ENCODE results near the gene AGRP.

Gene AGRP

GRCh38 chr16:67482233-67482924 is 968 bp downstream of the AGRP start:
- no peaks in the 10 kb centered on the region for H3K36me3 ChIP-seq (ENCODE audit: insufficient read depth, low read length)
- H3K9ac ChIP-seq (ENCODE audit: low read depth, low read length) = no peak overlapping the region
- no peaks in the 10 kb centered on the region for H3K4me1 ChIP-seq (ENCODE audit: insufficient read depth, low read length)
- H3K9me3 ChIP-seq (ENCODE audit: control insufficient read depth, insufficient read depth, low read length) = no peaks in the 10 kb centered on the region

GRCh38 chr16:67481561-67482232 is 1.6 kb downstream of the AGRP start:
- H3K9ac ChIP-seq (ENCODE audit: low read depth, low read length) = peak overlapping the region; percentile 84
- H3K36me3 ChIP-seq (ENCODE audit: insufficient read depth, low read length) = no peaks in the 10 kb centered on the region
- no peaks in the 10 kb centered on the region for H3K4me1 ChIP-seq (ENCODE audit: insufficient read depth, low read length)
- H3K9me3 ChIP-seq (ENCODE audit: control insufficient read depth, insufficient read depth, low read length) = no peaks in the 10 kb centered on the region

GRCh38 chr16:67480833-67481560 is 2.4 kb downstream of the AGRP start, which contains the start of gene ATP6V0D1:
Gene ATP6V0D1 (minus strand): TSS chr16:67481157. CDS start chr16:67481086, 71 bp downstream.
- no peaks in the 10 kb centered on the region for H3K9me3 ChIP-seq (ENCODE audit: control insufficient read depth, insufficient read depth, low read length)
- H3K9ac ChIP-seq (ENCODE audit: low read depth, low read length) = peak within 1 kb of the TSS; percentile 95
- no peaks in the 10 kb centered on the region for H3K4me1 ChIP-seq (ENCODE audit: insufficient read depth, low read length)
- no peaks in the 10 kb centered on the region for H3K36me3 ChIP-seq (ENCODE audit: insufficient read depth, low read length)

- H3K36me3 ChIP-seq (ENCODE audit: insufficient read depth, low read length) = no peaks in the 10 kb centered on the region
- H3K9ac ChIP-seq (ENCODE audit: low read depth, low read length) = no peak overlapping the region
Measured at GRCh38 chr16:67477960-67478554, 5.3 kb downstream of the AGRP start.

GRCh38 chr16:67474551-67475455 is 8.5 kb downstream of the AGRP start:
- Histone ChIP-seq H3K9ac (ENCODE audit: low read depth, low read length) (no peak overlapping the region), H3K36me3 (ENCODE audit: insufficient read depth, low read length) (no peaks in the 10 kb centered on the region), H3K9me3 (ENCODE audit: control insufficient read depth, insufficient read depth, low read length) (no peaks in the 10 kb centered on the region), H3K4me1 (ENCODE audit: insufficient read depth, low read length) (no peaks in the 10 kb centered on the region)

More at GRCh38 chr16:67477960-67478554, 5.3 kb downstream of the AGRP start:
- Histone ChIP-seq H3K9me3 (ENCODE audit: control insufficient read depth, insufficient read depth, low read length) (no peaks in the 10 kb centered on the region), H3K4me1 (ENCODE audit: insufficient read depth, low read length) (no peaks in the 10 kb centered on the region)

GRCh38 chr16:67471758-67472384 is 11.5 kb downstream of the AGRP start:
- H3K9ac ChIP-seq (ENCODE audit: low read depth, low read length) = no peak overlapping the region
- no peaks in the 10 kb centered on the region for H3K36me3 ChIP-seq (ENCODE audit: insufficient read depth, low read length)
- no peaks in the 10 kb centered on the region for H3K4me1 ChIP-seq (ENCODE audit: insufficient read depth, low read length)
- no peaks in the 10 kb centered on the region for H3K9me3 ChIP-seq (ENCODE audit: control insufficient read depth, insufficient read depth, low read length)

GRCh38 chr16:67470359-67470758 is 13.0 kb downstream of the AGRP start:
- H3K36me3 ChIP-seq (ENCODE audit: insufficient read depth, low read length) = no peaks in the 10 kb centered on the region
- H3K4me1 ChIP-seq (ENCODE audit: insufficient read depth, low read length) = peaks cover 3% of the 10 kb centered on the region
- no peak overlapping the region for H3K9ac ChIP-seq (ENCODE audit: low read depth, low read length)
- no peaks in the 10 kb centered on the region for H3K9me3 ChIP-seq (ENCODE audit: control insufficient read depth, insufficient read depth, low read length)

- Histone ChIP-seq H3K36me3 (ENCODE audit: insufficient read depth, low read length) (no peaks in the 10 kb centered on the region), H3K9ac (ENCODE audit: low read depth, low read length) (no peak overlapping the region), H3K4me1 (ENCODE audit: insufficient read depth, low read length) (peaks cover 5% of the 10 kb centered on the region), H3K9me3 (ENCODE audit: control insufficient read depth, insufficient read depth, low read length) (no peaks in the 10 kb centered on the region)
Measured at GRCh38 chr16:67468731-67469130, 14.6 kb downstream of the AGRP start.

- Histone ChIP-seq H3K9ac (ENCODE audit: low read depth, low read length) (no peak overlapping the region), H3K9me3 (ENCODE audit: control insufficient read depth, insufficient read depth, low read length) (no peaks in the 10 kb centered on the region), H3K4me1 (ENCODE audit: insufficient read depth, low read length) (peaks cover 5% of the 10 kb centered on the region), H3K36me3 (ENCODE audit: insufficient read depth, low read length) (no peaks in the 10 kb centered on the region)
Measured at GRCh38 chr16:67466581-67466980, 16.8 kb downstream of the AGRP start.

GRCh38 chr16:67464565-67464964 is 18.8 kb downstream of the AGRP start:
- no peak overlapping the region for H3K9ac ChIP-seq (ENCODE audit: low read depth, low read length)
- H3K4me1 ChIP-seq (ENCODE audit: insufficient read depth, low read length) = peaks cover 5% of the 10 kb centered on the region
- H3K36me3 ChIP-seq (ENCODE audit: insufficient read depth, low read length) = no peaks in the 10 kb centered on the region
- H3K9me3 ChIP-seq (ENCODE audit: control insufficient read depth, insufficient read depth, low read length) = no peaks in the 10 kb centered on the region

- Histone ChIP-seq H3K9ac (ENCODE audit: low read depth, low read length) (no peak overlapping the region), H3K36me3 (ENCODE audit: insufficient read depth, low read length) (no peaks in the 10 kb centered on the region), H3K4me1 (ENCODE audit: insufficient read depth, low read length) (peaks cover 5% of the 10 kb centered on the region), H3K9me3 (ENCODE audit: control insufficient read depth, insufficient read depth, low read length) (no peaks in the 10 kb centered on the region)
Measured at GRCh38 chr16:67463691-67464090, 19.7 kb downstream of the AGRP start.

GRCh38 chr16:67463059-67463458 is 20.3 kb downstream of the AGRP start:
- peaks cover 5% of the 10 kb centered on the region for H3K4me1 ChIP-seq (ENCODE audit: insufficient read depth, low read length)

GRCh38 chr16:67462279-67462655 is 21.1 kb downstream of the AGRP start:
- Histone ChIP-seq H3K36me3 (ENCODE audit: insufficient read depth, low read length) (no peaks in the 10 kb centered on the region), H3K9ac (ENCODE audit: low read depth, low read length) (no peak overlapping the region), H3K4me1 (ENCODE audit: insufficient read depth, low read length) (peaks cover 5% of the 10 kb centered on the region), H3K9me3 (ENCODE audit: control insufficient read depth, insufficient read depth, low read length) (no peaks in the 10 kb centered on the region)

More at GRCh38 chr16:67463059-67463458, 20.3 kb downstream of the AGRP start:
- H3K9me3 ChIP-seq (ENCODE audit: control insufficient read depth, insufficient read depth, low read length) = no peaks in the 10 kb centered on the region
- H3K36me3 ChIP-seq (ENCODE audit: insufficient read depth, low read length) = no peaks in the 10 kb centered on the region
- no peak overlapping the region for H3K9ac ChIP-seq (ENCODE audit: low read depth, low read length)
